Measurements from ENCODE around the gene FBRSL1.

The FBRSL1 gene

DNA sequence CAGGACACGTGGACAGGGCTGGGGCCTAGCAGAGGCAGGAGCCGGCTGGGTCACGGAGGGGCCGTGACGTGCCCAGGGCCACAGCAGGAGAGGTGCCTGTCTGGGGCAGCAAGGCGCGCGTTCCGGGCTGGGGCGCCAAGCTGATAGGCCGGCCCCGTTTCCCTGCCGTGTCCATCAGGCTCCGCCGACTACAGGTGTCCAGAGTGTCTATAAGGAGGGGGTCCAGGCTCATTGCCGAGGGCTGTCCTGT is 18.5 kb downstream of the FBRSL1 start:
- Histone ChIP-seq H3K4me3 (ENCODE audit: low read depth, low read length) (no peak overlapping the region), H3K79me2 (ENCODE audit: control insufficient read depth, insufficient read depth, low read length, unreplicated experiment) (peaks cover 9% of the 10 kb centered on the region), H3K36me3 (ENCODE audit: insufficient read depth, low read length) (no peaks in the 10 kb centered on the region), H3K27ac (ENCODE audit: low read depth, low read length) (no peak overlapping the region), H3K27me3 (ENCODE audit: insufficient read depth, low read length) (no peaks in the 10 kb centered on the region), H2AFZ (ENCODE audit: low read length, unreplicated experiment) (no peak overlapping the region), H3K4me1 (ENCODE audit: control insufficient read depth, insufficient read depth, low read length, unreplicated experiment) (peaks cover 17% of the 10 kb centered on the region)

DNA sequence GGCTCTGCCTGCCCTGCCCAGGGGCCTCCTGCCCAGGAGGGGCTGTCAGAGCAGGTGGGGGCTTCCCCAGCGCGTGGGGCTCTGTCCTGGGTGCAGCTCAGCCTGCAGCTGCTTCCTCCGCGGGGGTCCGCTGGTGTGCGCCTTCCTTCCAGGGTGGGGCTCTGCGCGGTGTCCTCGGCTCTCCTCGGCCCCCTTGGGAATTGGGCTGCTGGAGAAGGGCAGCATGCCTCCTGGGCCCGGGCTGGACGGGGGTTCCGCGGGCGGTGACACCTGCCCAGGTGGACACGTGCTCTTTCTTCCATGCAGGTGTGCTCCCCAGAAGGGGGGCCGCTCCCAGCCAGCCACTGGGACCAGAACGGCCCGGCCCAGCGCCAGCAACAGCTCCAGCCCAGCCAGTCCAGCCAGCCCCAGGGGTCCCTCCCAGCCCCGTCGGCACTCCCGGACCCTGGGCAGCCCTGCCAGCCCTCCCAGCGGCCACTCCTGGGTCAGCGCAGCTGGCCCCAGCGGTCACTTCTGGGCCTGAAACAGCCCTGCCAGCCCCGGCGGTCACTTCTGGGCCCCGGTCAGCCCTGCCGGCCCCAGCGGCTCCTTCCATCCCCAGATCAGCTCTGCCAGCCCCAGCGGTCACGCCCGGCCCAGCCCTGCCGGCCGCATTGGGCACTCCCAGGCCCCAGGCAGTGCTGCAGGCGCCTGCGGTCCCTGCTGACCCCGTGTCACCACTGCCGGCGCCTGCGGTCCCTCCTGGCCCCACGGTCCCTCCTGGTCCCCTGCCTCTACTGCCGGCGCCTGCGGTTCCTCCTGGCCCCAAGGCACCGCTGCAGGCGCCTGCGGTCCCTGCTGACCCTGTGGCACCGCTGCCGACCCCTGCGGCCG is 19.1 kb downstream of the FBRSL1 start:
- Histone ChIP-seq H3K27me3 (ENCODE audit: insufficient read depth, low read length) (no peaks in the 10 kb centered on the region), H3K4me3 (ENCODE audit: low read depth, low read length) (no peak overlapping the region), H3K4me1 (ENCODE audit: control insufficient read depth, insufficient read depth, low read length, unreplicated experiment) (peaks cover 17% of the 10 kb centered on the region), H3K79me2 (ENCODE audit: control insufficient read depth, insufficient read depth, low read length, unreplicated experiment) (peaks cover 3% of the 10 kb centered on the region), H3K36me3 (ENCODE audit: insufficient read depth, low read length) (no peaks in the 10 kb centered on the region), H3K27ac (ENCODE audit: low read depth, low read length) (no peak overlapping the region), H2AFZ (ENCODE audit: low read length, unreplicated experiment) (no peak overlapping the region)

- H3K36me3 ChIP-seq (ENCODE audit: insufficient read depth, low read length) = peaks cover 2% of the 10 kb centered on the region; the same call in 1 of the 2 replicates
- H3K79me2 ChIP-seq (ENCODE audit: control insufficient read depth, insufficient read depth, low read length, unreplicated experiment) = no peaks in the 10 kb centered on the region
- H3K27ac ChIP-seq (ENCODE audit: low read depth, low read length) = no peak overlapping the region
- peaks cover 17% of the 10 kb centered on the region for H3K4me1 ChIP-seq (ENCODE audit: control insufficient read depth, insufficient read depth, low read length, unreplicated experiment)
- no peak overlapping the region for H2AFZ ChIP-seq (ENCODE audit: low read length, unreplicated experiment)
- no peaks in the 10 kb centered on the region for H3K27me3 ChIP-seq (ENCODE audit: insufficient read depth, low read length)
- no peak overlapping the region for H3K4me3 ChIP-seq (ENCODE audit: low read depth, low read length)
Observed at GRCh38 chr12:132510111-132510724, 20.3 kb downstream of the FBRSL1 start.

- H3K36me3 ChIP-seq (ENCODE audit: insufficient read depth, low read length) = peaks cover 4% of the 10 kb centered on the region; the same call in 1 of the 2 replicates
- no peak overlapping the region for H2AFZ ChIP-seq (ENCODE audit: low read length, unreplicated experiment)
- H3K4me3 ChIP-seq (ENCODE audit: low read depth, low read length) = no peak overlapping the region
- peaks cover 14% of the 10 kb centered on the region for H3K4me1 ChIP-seq (ENCODE audit: control insufficient read depth, insufficient read depth, low read length, unreplicated experiment)
- H3K79me2 ChIP-seq (ENCODE audit: control insufficient read depth, insufficient read depth, low read length, unreplicated experiment) = no peaks in the 10 kb centered on the region
- no peak overlapping the region for H3K27ac ChIP-seq (ENCODE audit: low read depth, low read length)
- H3K27me3 ChIP-seq (ENCODE audit: insufficient read depth, low read length) = no peaks in the 10 kb centered on the region
Observed at GRCh38 chr12:132510746-132511477, 21.0 kb downstream of the FBRSL1 start.

- Histone ChIP-seq H3K27me3 (ENCODE audit: insufficient read depth, low read length) (no peaks in the 10 kb centered on the region), H3K36me3 (ENCODE audit: insufficient read depth, low read length) (peaks cover 4% of the 10 kb centered on the region; the same call in 1 of the 2 replicates), H3K27ac (ENCODE audit: low read depth, low read length) (no peak overlapping the region), H2AFZ (ENCODE audit: low read length, unreplicated experiment) (no peak overlapping the region), H3K4me1 (ENCODE audit: control insufficient read depth, insufficient read depth, low read length, unreplicated experiment) (peaks cover 7% of the 10 kb centered on the region), H3K4me3 (ENCODE audit: low read depth, low read length) (no peak overlapping the region), H3K79me2 (ENCODE audit: control insufficient read depth, insufficient read depth, low read length, unreplicated experiment) (no peaks in the 10 kb centered on the region)
Observed at GRCh38 chr12:132511516-132512196, 21.7 kb downstream of the FBRSL1 start.

GRCh38 chr12:132512197-132513069 is 22.5 kb downstream of the FBRSL1 start:
- H2AFZ ChIP-seq (ENCODE audit: low read length, unreplicated experiment) = no peak overlapping the region
- no peaks in the 10 kb centered on the region for H3K4me1 ChIP-seq (ENCODE audit: control insufficient read depth, insufficient read depth, low read length, unreplicated experiment)
- H3K79me2 ChIP-seq (ENCODE audit: control insufficient read depth, insufficient read depth, low read length, unreplicated experiment) = no peaks in the 10 kb centered on the region
- no peak overlapping the region for H3K4me3 ChIP-seq (ENCODE audit: low read depth, low read length)
- H3K36me3 ChIP-seq (ENCODE audit: insufficient read depth, low read length) = peaks cover 4% of the 10 kb centered on the region; the same call in 1 of the 2 replicates
- no peak overlapping the region for H3K27ac ChIP-seq (ENCODE audit: low read depth, low read length)
- H3K27me3 ChIP-seq (ENCODE audit: insufficient read depth, low read length) = no peaks in the 10 kb centered on the region

GRCh38 chr12:132513070-132513398 is 23.1 kb downstream of the FBRSL1 start:
- no peaks in the 10 kb centered on the region for H3K4me1 ChIP-seq (ENCODE audit: control insufficient read depth, insufficient read depth, low read length, unreplicated experiment)
- H3K27ac ChIP-seq (ENCODE audit: low read depth, low read length) = no peak overlapping the region
- H3K36me3 ChIP-seq (ENCODE audit: insufficient read depth, low read length) = peaks cover 6% of the 10 kb centered on the region; the same call in 1 of the 2 replicates

DNA sequence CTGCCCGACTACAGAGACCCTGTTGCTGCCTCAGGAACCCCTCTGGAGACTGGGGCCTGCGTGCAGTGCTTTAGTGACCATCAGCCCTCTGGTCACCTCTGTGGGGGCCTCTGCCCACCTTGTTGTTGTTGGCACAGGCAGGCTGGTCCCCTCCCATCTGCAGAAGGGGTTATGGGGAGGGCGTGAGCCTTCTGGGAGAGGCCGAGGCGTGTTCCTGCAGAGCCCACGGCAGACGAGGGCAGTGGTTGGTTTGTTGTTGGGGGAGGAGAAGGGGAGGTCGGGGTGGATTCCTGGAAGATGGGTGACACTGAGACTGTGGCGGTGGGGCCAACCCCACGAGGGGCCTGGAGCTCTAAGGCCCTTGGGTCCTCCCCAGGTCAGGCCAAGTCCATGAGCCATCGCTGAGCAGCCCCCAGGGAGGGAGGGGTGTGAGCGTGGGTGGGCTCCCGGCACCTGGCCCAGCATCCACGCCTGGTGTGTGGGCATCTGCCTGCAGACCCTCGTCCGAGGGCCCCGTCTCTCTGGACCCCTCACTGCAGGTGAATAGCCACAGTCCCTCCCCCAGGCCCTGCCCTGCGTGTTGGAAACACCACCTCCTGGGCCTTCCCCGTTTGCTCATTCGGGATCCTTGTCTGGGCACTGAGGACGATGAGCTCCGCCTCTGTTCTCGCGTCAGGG is 23.6 kb downstream of the FBRSL1 start:
- Histone ChIP-seq H3K36me3 (ENCODE audit: insufficient read depth, low read length) (peaks cover 7% of the 10 kb centered on the region; the same call in 1 of the 2 replicates), H3K4me3 (ENCODE audit: low read depth, low read length) (no peak overlapping the region), H3K27me3 (ENCODE audit: insufficient read depth, low read length) (no peaks in the 10 kb centered on the region), H3K4me1 (ENCODE audit: control insufficient read depth, insufficient read depth, low read length, unreplicated experiment) (no peaks in the 10 kb centered on the region), H2AFZ (ENCODE audit: low read length, unreplicated experiment) (no peak overlapping the region), H3K27ac (ENCODE audit: low read depth, low read length) (no peak overlapping the region), H3K79me2 (ENCODE audit: control insufficient read depth, insufficient read depth, low read length, unreplicated experiment) (no peaks in the 10 kb centered on the region)

More at GRCh38 chr12:132513070-132513398, 23.1 kb downstream of the FBRSL1 start:
- Histone ChIP-seq H2AFZ (ENCODE audit: low read length, unreplicated experiment) (no peak overlapping the region), H3K79me2 (ENCODE audit: control insufficient read depth, insufficient read depth, low read length, unreplicated experiment) (no peaks in the 10 kb centered on the region), H3K4me3 (ENCODE audit: low read depth, low read length) (no peak overlapping the region), H3K27me3 (ENCODE audit: insufficient read depth, low read length) (no peaks in the 10 kb centered on the region)

- Histone ChIP-seq H3K79me2 (ENCODE audit: control insufficient read depth, insufficient read depth, low read length, unreplicated experiment) (no peaks in the 10 kb centered on the region), H3K36me3 (ENCODE audit: insufficient read depth, low read length) (peaks cover 7% of the 10 kb centered on the region; the same call in 1 of the 2 replicates), H3K4me3 (ENCODE audit: low read depth, low read length) (no peak overlapping the region), H3K27ac (ENCODE audit: low read depth, low read length) (no peak overlapping the region), H3K4me1 (ENCODE audit: control insufficient read depth, insufficient read depth, low read length, unreplicated experiment) (no peaks in the 10 kb centered on the region), H3K27me3 (ENCODE audit: insufficient read depth, low read length) (no peaks in the 10 kb centered on the region), H2AFZ (ENCODE audit: low read length, unreplicated experiment) (no peak overlapping the region)
Observed at GRCh38 chr12:132514216-132514820, 24.4 kb downstream of the FBRSL1 start.

All from ACC112 (cell line).